GM18861 (cell line): Measurements from ENCODE around the gene POGLUT2.

Source experiments
- ATAC-seq: cut with Tn5 transposase; IDR thresholded peaks from one replicate; pipeline ENCODE4 v1.9.1; 2021; ENCODE audit not compliant: unreplicated experiment

Gene POGLUT2

GRCh38 chr13:102770435-102770834 lies 28.3 kb downstream of the POGLUT2 start:
- no peak for ATAC-seq

DNA sequence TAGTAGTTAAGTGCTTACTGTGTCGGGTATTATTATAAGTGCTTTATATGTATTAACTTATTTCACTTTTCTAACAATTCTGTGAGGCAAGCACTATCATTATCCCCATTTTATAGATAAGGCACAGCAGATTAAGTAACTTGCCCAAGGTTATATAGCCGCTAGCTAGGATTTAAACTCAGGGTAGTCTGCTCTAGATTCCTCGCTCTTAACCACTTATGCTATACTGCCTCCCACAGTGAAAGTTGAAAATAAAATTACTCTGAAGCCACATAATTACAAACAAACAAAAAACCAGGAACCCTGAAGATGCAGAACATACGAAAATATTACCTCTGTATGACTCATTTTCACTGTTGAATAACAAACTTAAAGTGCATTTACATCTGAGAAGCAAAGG lies 29.1 kb downstream of the POGLUT2 start:
- no peak for ATAC-seq

DNA sequence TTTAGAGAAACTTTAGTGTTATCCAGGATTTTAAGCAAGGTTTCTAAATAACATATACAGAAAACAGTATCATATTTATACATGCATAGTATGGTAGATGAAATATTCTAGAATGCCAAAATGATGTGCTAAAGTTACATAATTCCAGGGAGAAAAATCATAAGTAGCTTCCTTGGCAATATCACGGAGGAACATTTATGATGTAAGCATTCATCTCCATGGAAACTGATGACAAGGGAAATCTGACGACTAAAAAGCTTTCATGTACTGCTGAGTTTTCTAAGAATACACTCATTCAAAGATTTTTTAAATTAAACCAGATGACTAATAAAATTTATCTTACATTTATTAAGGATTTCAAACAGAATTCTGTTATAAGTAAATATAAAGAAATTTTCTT lies 29.9 kb downstream of the POGLUT2 start:
- no peak for ATAC-seq

DNA sequence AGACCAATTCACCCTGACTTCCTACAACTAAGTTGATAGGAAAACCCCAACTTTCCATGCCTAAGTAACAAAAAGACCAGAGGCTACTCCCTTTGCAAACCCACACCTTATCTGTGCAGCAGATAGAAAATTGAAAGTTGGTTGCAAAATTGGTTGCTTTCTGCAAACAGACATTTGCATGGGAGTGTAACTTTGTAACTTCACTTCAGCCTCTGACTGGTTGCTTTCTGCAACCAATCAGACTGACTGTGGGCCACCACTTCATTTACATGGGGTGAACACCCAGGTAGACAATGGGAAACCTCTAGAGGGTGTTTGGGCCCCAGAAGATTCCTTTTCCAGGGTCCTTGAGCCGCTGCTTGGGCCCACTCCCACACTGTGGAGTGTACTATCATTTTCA lies 35.0 kb downstream of the POGLUT2 start:
- no peak for ATAC-seq

DNA sequence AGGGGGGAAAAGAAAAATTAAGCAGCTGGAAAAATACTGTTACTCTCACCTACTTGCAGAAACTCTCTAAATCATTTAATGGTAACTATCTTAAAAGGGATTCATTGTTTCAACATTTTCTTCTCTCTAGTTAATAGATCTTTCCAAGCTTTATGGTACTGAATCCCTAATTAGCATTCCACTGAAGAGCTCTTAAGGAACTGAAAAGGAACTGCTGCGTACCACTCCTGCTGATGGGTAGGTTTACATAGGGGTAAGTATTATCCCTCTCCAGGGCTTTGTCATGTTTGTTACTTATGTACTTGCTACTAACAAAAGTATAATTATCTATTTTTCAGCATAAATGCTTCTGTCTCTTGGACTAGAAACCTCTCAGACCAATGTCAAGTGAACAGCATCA lies 37.7 kb downstream of the POGLUT2 start:
- ATAC-seq = no peak

- no peak for ATAC-seq
These were observed 39.9 kb downstream of the POGLUT2 start for GRCh38 chr13:102758842-102759241.

DNA sequence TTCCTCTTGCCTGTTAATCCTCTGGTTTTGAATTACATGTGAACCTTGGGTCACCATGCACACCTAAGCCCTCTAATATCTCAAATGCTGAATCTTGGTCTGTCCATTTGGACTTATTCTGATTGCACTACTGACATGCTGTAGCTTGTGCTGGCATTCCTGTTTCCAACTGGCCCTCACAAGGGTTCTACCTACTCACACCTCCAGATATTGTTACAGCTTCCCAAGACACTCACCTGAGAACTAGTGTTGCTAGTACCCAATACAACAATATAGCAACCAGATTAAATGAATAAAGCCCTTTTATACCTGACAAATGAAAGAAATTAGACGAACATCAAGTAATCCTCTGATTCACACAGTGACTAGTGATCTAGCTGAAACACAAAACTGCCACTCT lies 41.8 kb downstream of the POGLUT2 start:
- ATAC-seq = no peak

- ATAC-seq = no peak
These were observed 46.9 kb downstream of the POGLUT2 start for GRCh38 chr13:102751886-102752285.

- no peak for ATAC-seq
These were observed 56.3 kb downstream of the POGLUT2 start for GRCh38 chr13:102742506-102742905.

- ATAC-seq = no peak
These were observed 56.7 kb downstream of the POGLUT2 start for GRCh38 chr13:102742101-102742500.
